NCI-H146 (cell line): ENCODE data around the gene C1QL4.
A peak's percentile ranks its signal among the peaks of the same experiment; 100 is the strongest.
"Not testable (repeated sequence)": the region's sequence is repeated elsewhere in the genome, so short reads cannot be mapped to it uniquely, and the experiment has no call there.

Source experiments
- DNase-seq: peaks from one replicate; lab custom pipeline; 2025; lab: John Stamatoyannopoulos, UW

The C1QL4 gene

GRCh38 chr12:49301760-49302159, 35.2 kb downstream of the C1QL4 start:
- DNase-seq: no peak

GRCh38 chr12:49298160-49298559, 38.8 kb downstream of the C1QL4 start:
- DNase-seq: no peak

- no peak for DNase-seq
Observed at GRCh38 chr12:49297695-49298060, 39.3 kb downstream of the C1QL4 start.

GRCh38 chr12:49296836-49297694, 39.9 kb downstream of the C1QL4 start:
- peak; percentile 91 for DNase-seq

GRCh38 chr12:49296034-49296835, 40.8 kb downstream of the C1QL4 start:
- DNase-seq: peak; percentile 84

- DNase-seq: no peak
Observed at GRCh38 chr12:49295082-49295936, 41.7 kb downstream of the C1QL4 start, which contains the start of gene PRPH. Gene PRPH (plus strand): TSS chr12:49295147. CDS start chr12:49295201, 54 bp downstream.

GRCh38 chr12:49294804-49295081, 42.2 kb downstream of the C1QL4 start:
- no peak for DNase-seq

GRCh38 chr12:49294086-49294803, 42.7 kb downstream of the C1QL4 start:
- no peak for DNase-seq

GRCh38 chr12:49293056-49293956, 43.7 kb downstream of the C1QL4 start:
- peak; percentile 64 for DNase-seq

GRCh38 chr12:49292729-49293055, 44.3 kb downstream of the C1QL4 start:
- peak; percentile 33 for DNase-seq

GRCh38 chr12:49288922-49289555, 47.9 kb downstream of the C1QL4 start:
- no peak for DNase-seq

GRCh38 chr12:49288412-49288853, 48.6 kb downstream of the C1QL4 start:
- DNase-seq: peak; percentile 58

GRCh38 chr12:49287876-49288275, 49.1 kb downstream of the C1QL4 start:
- DNase-seq: no peak

GRCh38 chr12:49284672-49285071, 52.3 kb downstream of the C1QL4 start:
- no peak for DNase-seq

GRCh38 chr12:49283541-49284429, 53.2 kb downstream of the C1QL4 start:
- no peak for DNase-seq

GRCh38 chr12:49282740-49283375, 54.1 kb downstream of the C1QL4 start:
- not testable (repeated sequence) for DNase-seq
